Mesodermal cell (in vitro differentiated cells): ENCODE measurements around the gene PCP4L1. TPM values are rescaled to one million over a fixed set of nuclear protein-coding genes. Genes with fewer than 3 reads are reported as not detected.

ENCODE experiments used
- H3K27ac ChIP-seq: 2 replicates; pipeline ENCODE4 v1.7.0; 2013; ENCODE audit warnings: mild to moderate bottlenecking, low read depth, low read length, moderate library complexity; ENCODE audit not compliant: severe bottlenecking
- H3K36me3 ChIP-seq: 2 replicates; pipeline ENCODE4 v1.7.1; 2013; ENCODE audit warnings: mild to moderate bottlenecking, low read length, moderate library complexity; ENCODE audit not compliant: control insufficient read depth, insufficient read depth
- H3K4me1 ChIP-seq: one replicate; pipeline ENCODE4 v1.7.1; 2013; ENCODE audit warnings: mild to moderate bottlenecking, low read length; ENCODE audit not compliant: insufficient read depth, control insufficient read depth, poor library complexity, severe bottlenecking
- H3K4me3 ChIP-seq: 2 replicates; pipeline ENCODE4 v1.7.0; 2013; ENCODE audit warnings: low read length, control low read depth, mild to moderate bottlenecking; ENCODE audit not compliant: insufficient read depth, poor library complexity, severe bottlenecking; ENCODE audit errors: extremely low read depth
- H3K9me3 ChIP-seq: 2 replicates; pipeline ENCODE4 v1.7.1; 2013; ENCODE audit warnings: mild to moderate bottlenecking, low read length, moderate library complexity; ENCODE audit not compliant: control insufficient read depth
- WGBS, 2 experiments: methylation state at CpG; one replicate each; pipeline ENCODE4 v1.1.5; 2013; ENCODE audit warnings: missing lambda C conversion rate in 2 of 2; ENCODE audit not compliant: insufficient coverage in 2 of 2; 5-methylcytosine and 5-hydroxymethylcytosine counted together
- polyA plus RNA-seq, 2 experiments: library from polyadenylated mRNA; stranded (reverse); fragments of 50-300 nt; gene quantifications; one replicate each; pipeline ENCODE4 v1.2.3, GENCODE V29; 2013

The PCP4L1 gene
- not detected for polyA plus RNA-seq (2013, experiment 1 of 2)
- polyA plus RNA-seq (2013, experiment 2 of 2), result not detected

DNA sequence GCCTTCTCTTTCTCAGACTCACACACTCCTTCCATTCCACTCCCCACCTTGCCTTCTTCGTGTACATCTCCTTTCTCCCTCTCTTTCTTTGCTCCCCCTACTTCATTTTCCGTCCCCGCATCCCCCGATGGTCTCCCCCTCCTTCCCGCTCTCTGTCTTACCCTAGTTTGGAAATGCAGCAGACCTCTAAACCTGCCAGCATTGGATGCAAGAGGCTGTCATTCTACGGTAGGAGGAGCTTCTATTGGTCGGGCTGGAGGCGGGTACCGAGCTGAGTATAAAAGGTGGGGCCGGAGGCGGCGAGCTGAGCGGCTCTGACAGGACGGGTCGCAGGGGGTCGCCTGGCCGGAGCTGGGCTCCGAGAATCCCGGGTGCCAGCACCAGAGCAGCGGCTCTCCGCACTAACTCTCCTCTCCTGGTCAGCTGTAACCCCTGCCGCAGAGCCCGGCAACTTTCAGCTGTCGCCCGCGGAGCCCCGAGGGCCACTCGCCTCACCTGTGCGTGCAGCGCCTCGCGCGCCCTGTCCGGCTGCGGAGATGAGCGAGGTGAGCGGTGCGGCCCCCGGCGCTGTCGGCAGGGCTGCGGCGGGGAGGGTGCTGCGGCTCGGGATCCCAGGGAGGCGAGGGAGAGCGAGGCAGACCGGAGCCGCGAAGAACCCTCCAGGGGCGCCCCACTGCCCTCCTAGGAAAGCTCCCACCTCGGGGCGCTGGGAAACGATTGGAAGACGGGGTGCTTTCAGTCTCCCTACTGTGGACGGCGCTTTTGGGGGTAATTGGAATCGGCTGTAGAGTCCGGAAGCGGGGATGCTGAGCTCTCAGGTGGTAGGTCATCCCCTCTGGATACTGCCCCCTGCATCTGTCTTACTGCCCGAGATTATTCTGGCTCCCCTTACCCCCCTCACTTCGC, at the start of gene PCP4L1:
Gene PCP4L1, plus strand, starts transcription at position 307 of the 906 bp plus-strand sequence. Its CDS starts 230 bp downstream, at position 537.
- Histone ChIP-seq H3K9me3 (peaks cover 11% of the 10 kb centered on the region), H3K36me3 (no peaks in the 10 kb centered on the region), H3K4me1 (no peaks in the 10 kb centered on the region), H3K4me3 (peak within 1 kb of the TSS; percentile 28), H3K27ac (no peak within 1 kb of the TSS)
- WGBS, 2 experiments, result 2 to 3% methylated on average over 48 to 51 of the region's 62 CpGs

GRCh38 chr1:161209790-161210409, 48.6 kb upstream of the PCP4L1 start:
- Histone ChIP-seq H3K9me3 (no peaks in the 10 kb centered on the region), H3K4me1 (peaks cover 2% of the 10 kb centered on the region), H3K36me3 (peaks cover 95% of the 10 kb centered on the region), H3K4me3 (no peak overlapping the region), H3K27ac (no peak overlapping the region)
- 33 to 43% methylated on average over 7 to 10 of the region's 11 CpGs for WGBS, 2 experiments

- H3K4me1 ChIP-seq, result peaks cover 22% of the 10 kb centered on the region
- H3K27ac ChIP-seq, result no peak overlapping the region
- H3K9me3 ChIP-seq, result no peaks in the 10 kb centered on the region
- H3K36me3 ChIP-seq, result peaks cover 65% of the 10 kb centered on the region
- no peak overlapping the region for H3K4me3 ChIP-seq
- 97 to 100% methylated on average over 4 to 9 of the region's 9 CpGs for WGBS, 2 experiments
Measured at GRCh38 chr1:161214369-161214768, 44.2 kb upstream of the PCP4L1 start.

DNA sequence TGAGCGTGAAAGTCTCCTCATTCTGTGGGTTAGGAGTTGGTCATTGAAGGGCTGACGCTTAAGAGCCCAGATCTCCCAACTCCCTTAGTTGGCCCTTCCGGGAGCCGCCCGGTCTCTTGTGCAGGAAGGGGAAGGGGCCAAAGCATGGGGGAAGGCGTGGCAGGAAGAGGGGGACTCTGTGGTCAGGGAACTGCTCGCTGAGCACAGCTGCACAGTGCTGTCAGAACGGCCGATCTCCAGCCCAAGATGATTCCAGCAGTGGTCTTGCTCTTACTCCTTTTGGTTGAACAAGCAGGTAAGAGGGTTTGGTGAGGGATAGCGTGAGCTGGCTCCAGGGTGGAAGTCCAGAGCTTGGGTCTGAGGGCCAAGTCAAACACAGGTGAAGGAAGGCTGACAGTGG, 43.5 kb upstream of the PCP4L1 start, which contains the start of gene FCER1G:
Gene FCER1G, plus strand, starts transcription at position 220 of the 400 bp plus-strand sequence. Its CDS starts 27 bp downstream, at position 247.
- 87 to 98% methylated on average over 4 to 5 of the region's 10 CpGs for WGBS, 2 experiments
- peaks cover 57% of the 10 kb centered on the region for H3K36me3 ChIP-seq
- H3K27ac ChIP-seq, result no peak within 1 kb of the TSS
- no peaks in the 10 kb centered on the region for H3K9me3 ChIP-seq
- peaks cover 20% of the 10 kb centered on the region for H3K4me1 ChIP-seq
- no peak within 1 kb of the TSS for H3K4me3 ChIP-seq

DNA sequence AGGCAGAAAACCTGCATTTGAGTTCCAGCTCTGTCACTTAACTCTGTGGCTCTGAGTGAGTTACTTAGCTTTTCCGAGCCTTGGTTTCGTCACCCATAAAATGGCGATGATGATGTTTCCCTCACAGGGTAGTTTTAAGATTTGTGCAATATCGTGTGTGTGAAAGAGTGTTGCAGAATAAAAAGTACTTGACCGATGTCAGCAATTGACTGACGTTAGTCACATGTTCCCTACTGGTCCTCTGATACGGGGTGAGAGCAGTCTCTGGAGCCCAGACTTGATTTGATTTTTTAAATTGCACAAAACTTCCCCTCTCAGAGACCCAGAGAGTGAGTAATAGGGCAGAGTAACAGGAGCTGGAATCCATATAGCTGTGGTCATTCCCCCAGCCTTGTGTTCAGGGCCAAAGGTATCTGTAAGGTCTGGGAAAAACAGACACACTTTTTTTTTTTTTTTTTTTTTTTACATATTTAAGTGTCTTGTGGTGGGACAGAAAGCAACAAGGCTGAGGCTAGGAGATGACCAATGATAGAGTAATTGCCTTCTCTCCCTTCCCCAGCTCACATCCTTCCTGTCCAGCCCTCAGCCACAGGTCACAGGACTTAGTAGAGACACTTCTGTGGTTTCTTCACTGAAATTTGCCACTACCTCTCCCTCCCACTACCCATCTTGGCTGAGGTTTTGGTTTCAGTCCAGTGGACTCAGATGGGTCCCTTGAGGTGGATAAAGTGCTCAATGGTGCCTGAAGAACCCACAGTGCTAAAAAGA, 41.4 kb upstream of the PCP4L1 start:
- H3K27ac ChIP-seq, result peak overlapping the region; percentile 33
- H3K4me1 ChIP-seq, result peaks cover 19% of the 10 kb centered on the region
- H3K4me3 ChIP-seq, result no peak overlapping the region
- no peaks in the 10 kb centered on the region for H3K9me3 ChIP-seq
- peaks cover 37% of the 10 kb centered on the region for H3K36me3 ChIP-seq
- 95 to 100% methylated on average over 4 to 7 of the region's 7 CpGs for WGBS, 2 experiments

DNA sequence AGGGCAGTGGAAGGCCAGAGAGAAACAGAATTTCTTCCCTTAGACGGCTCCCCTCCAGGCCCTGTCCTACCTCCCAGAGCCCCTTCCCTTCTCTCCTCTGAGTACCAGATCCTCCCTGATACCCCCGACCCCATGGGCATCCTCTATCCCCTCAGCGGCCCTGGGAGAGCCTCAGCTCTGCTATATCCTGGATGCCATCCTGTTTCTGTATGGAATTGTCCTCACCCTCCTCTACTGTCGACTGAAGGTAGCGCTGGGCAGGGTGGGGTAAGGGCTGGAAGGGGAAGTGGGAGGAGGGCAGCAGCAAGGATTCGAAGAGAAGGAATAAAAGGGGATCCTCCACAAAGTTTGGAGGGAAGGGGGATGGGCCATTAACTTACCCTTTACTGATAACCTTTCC, 40.7 kb upstream of the PCP4L1 start:
- Histone ChIP-seq H3K36me3 (peaks cover 30% of the 10 kb centered on the region), H3K9me3 (no peaks in the 10 kb centered on the region), H3K4me3 (no peak overlapping the region), H3K27ac (no peak overlapping the region), H3K4me1 (peaks cover 19% of the 10 kb centered on the region)
- WGBS, 2 experiments, result 78 to 83% methylated on average over 2 to 3 of the region's 6 CpGs

- WGBS, 2 experiments, result 88 to 93% methylated on average over 4 to 5 of the region's 8 CpGs
- H3K9me3 ChIP-seq, result no peaks in the 10 kb centered on the region
- H3K4me1 ChIP-seq, result peaks cover 19% of the 10 kb centered on the region
- no peak overlapping the region for H3K4me3 ChIP-seq
- no peak overlapping the region for H3K27ac ChIP-seq
- H3K36me3 ChIP-seq, result peaks cover 23% of the 10 kb centered on the region
Measured at GRCh38 chr1:161218301-161219077, 40.1 kb upstream of the PCP4L1 start.

DNA sequence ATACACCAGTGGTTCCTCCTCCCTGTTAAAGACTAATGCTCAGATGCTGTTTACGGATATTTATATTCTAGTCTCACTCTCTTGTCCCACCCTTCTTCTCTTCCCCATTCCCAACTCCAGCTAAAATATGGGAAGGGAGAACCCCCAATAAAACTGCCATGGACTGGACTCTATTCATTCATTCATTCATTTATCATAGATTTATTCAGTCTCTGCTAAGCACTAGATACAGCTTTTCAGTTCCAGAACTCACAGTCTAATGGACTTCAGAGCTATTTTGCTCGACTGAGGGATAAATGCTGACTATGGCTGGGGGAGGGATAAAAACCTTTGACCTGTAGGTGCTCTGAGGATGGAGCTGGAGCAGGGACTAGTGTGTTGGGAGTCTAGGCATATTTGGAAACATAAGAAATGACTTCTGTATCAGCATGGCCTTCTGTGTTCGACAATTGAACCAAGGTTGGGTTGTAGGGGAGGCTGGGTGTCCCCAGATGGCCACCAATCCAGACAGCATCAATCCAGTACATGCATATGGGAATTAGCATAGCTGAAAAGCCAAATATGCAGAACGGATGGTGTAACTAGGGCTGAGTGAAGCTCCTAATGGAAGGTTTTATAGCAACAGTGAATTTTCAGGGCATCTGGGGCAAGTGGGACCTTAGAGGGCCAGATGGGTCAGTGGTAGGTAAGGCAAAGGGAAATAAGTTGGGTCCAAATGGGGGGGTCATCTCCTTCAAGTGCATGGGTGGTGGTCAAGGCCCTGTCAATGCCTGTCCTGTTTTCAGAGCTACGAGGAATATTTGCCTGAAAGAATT, 39.3 kb upstream of the PCP4L1 start:
- Histone ChIP-seq H3K36me3 (peaks cover 15% of the 10 kb centered on the region), H3K27ac (no peak overlapping the region)

DNA sequence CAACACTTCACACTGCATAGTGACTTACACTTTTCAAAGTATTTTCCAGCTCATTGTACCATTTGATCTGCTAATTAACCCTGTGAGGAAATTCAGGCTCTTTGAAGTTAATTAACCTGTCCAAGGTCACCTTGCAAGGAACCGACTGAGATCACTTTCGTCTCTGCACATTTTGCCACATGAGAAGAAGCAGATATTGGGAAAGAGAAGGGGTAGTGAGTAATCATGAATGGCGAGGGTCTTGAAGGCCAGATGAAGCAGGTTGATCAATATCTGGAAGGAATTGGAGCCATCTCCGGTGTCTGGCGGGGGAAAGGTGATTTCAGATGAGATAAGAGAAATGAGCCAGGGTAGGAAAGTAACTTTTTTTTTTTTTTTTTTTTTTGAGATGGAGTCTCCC, 38.5 kb upstream of the PCP4L1 start:
- Histone ChIP-seq H3K4me1 (peaks cover 19% of the 10 kb centered on the region), H3K36me3 (peaks cover 9% of the 10 kb centered on the region), H3K4me3 (no peak overlapping the region), H3K9me3 (no peaks in the 10 kb centered on the region), H3K27ac (no peak overlapping the region)
- 86 to 95% methylated on average over 3 to 4 of the region's 5 CpGs for WGBS, 2 experiments

More for the DNA sequence above, 39.3 kb upstream of the PCP4L1 start:
- Histone ChIP-seq H3K4me3 (no peak overlapping the region), H3K9me3 (no peaks in the 10 kb centered on the region), H3K4me1 (peaks cover 19% of the 10 kb centered on the region)
- WGBS, 2 experiments, result 93 to 100% methylated on average over 3 to 4 of the region's 5 CpGs
